Endodermal cell (in vitro differentiated cells): Measurements from ENCODE around the gene ALOX5. TPM values are rescaled to one million over a fixed set of nuclear protein-coding genes. Genes with fewer than 3 reads are reported as not detected.

Experiments used
- DNase-seq: peaks from one replicate; pipeline ENCODE4 v3.0.0-alpha.2; 2017
- H3K27ac ChIP-seq: 2 replicates; pipeline ENCODE4 v1.5.1; 2013; ENCODE audit warnings: mild to moderate bottlenecking, low read depth, low read length, moderate library complexity
- H3K27me3 ChIP-seq: 2 replicates; pipeline ENCODE4 v1.6.1; 2013; ENCODE audit warnings: mild to moderate bottlenecking, low read length, moderate library complexity; ENCODE audit not compliant: insufficient read depth, control insufficient read depth, poor library complexity, severe bottlenecking
- H3K36me3 ChIP-seq: 2 replicates; pipeline ENCODE4 v1.7.0; 2013; ENCODE audit warnings: mild to moderate bottlenecking, low read length, moderate library complexity; ENCODE audit not compliant: control insufficient read depth, insufficient read depth
- H3K4me1 ChIP-seq: one replicate; pipeline ENCODE4 v1.7.0; 2013; ENCODE audit warnings: low read length; ENCODE audit not compliant: control insufficient read depth, insufficient read depth
- H3K4me3 ChIP-seq: 2 replicates; pipeline ENCODE4 v1.5.1; 2013; ENCODE audit warnings: mild to moderate bottlenecking, low read length, moderate library complexity
- H3K9ac ChIP-seq: 2 replicates; pipeline ENCODE4 v1.6.1; 2013; ENCODE audit warnings: mild to moderate bottlenecking, low read length, moderate library complexity; ENCODE audit not compliant: poor library complexity, severe bottlenecking; ENCODE audit errors: extremely low read depth
- H3K9me3 ChIP-seq: 2 replicates; pipeline ENCODE4 v1.6.1; 2013; ENCODE audit warnings: mild to moderate bottlenecking, low read length, moderate library complexity; ENCODE audit not compliant: control insufficient read depth
- H3K27ac Mint-ChIP-seq: 2 replicates; pipeline ENCODE4 v1.8.0; 2020; ENCODE audit warnings: mixed read lengths
- H3K27me3 Mint-ChIP-seq: 2 replicates; pipeline ENCODE4 v1.8.0; 2021; ENCODE audit warnings: mild to moderate bottlenecking, mixed read lengths; ENCODE audit not compliant: insufficient read depth
- H3K36me3 Mint-ChIP-seq: 2 replicates; pipeline ENCODE4 v1.8.0; 2020; ENCODE audit warnings: low read depth, mixed read lengths
- H3K4me1 Mint-ChIP-seq: 2 replicates; pipeline ENCODE4 v1.8.0; 2020; ENCODE audit warnings: mixed read lengths
- H3K4me3 Mint-ChIP-seq: 2 replicates; pipeline ENCODE4 v1.8.0; 2020; ENCODE audit warnings: mild to moderate bottlenecking, moderate library complexity, mixed read lengths
- H3K9me3 Mint-ChIP-seq: 2 replicates; pipeline ENCODE4 v1.8.0; 2020; ENCODE audit warnings: mild to moderate bottlenecking, mixed read lengths
- CTCF ChIP-seq: fragments of 200-600 bp; sonication (generic); conservative IDR thresholded peaks from 2 replicates; pipeline ENCODE4 v1.5.0; 2021; ENCODE audit warnings: antibody characterized with exemption, mild to moderate bottlenecking
- WGBS, 2 experiments: methylation state at CpG; one replicate each; pipeline versions ENCODE4 v1.1.5 to v1.1.7; 2013; ENCODE audit warnings: missing lambda C conversion rate in 2 of 2, mixed read lengths in 1 of 2; ENCODE audit not compliant: insufficient coverage in 1 of 2, insufficient read length in 1 of 2; 5-methylcytosine and 5-hydroxymethylcytosine counted together
- total RNA-seq, 2 donors: library from RNA; stranded (reverse); fragmentation: NEBNext Ultra II Directional in 1 of 2; extraction: Animal tissue kit (Norgen Biotek cat#: 25700) in 1 of 2; gene quantifications; 2 replicates in 1 of 2; 3 replicates in 1 of 2; pipeline ENCODE4 v1.2.1, GENCODE V29; 2021

Gene ALOX5
- total RNA-seq, 2 donors from 2014 or later = 0.31 to 1.1 TPM

DNA sequence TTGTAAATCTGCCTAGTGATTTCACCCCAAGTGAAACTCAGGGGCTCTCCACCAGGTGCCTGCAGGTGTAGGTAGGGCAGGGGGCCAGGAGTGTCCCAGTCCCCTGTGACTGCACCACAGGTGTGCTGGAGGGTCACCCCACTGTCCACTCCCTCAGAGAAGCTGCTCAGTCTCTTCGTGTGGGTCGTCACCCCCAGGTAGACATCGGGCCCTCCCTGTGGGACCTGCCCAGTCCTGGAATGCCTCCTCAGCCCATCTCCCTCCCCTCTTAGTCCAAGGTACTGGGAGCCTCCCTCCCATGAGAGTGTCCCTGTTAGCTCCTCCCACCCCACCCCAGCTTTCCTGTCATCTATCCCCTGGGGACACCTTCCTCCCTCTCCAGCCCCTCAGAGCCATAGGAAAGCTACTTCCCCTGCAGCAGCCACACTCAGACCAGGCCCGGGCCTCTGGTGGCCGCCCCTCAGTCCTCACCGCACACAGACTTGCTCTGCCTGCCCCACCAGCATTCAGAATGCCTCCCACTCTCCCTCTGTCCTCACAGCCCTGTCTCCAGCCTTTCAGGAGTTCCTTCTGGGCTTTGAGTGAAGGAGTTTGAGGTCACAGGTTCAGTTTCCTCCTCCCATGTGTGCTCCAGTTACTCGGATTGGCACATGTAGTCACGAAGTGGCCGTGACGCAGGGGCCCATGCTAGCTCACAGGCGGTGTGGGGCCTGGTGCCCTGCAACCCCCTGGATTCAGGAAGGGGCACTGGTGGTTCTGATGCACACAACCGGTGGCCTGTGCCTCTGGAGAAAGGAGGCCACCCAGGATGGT is 5.1 kb downstream of the ALOX5 start:
- no peak overlapping the region for H3K9ac ChIP-seq
- H3K9me3 Mint-ChIP-seq = no peaks in the 10 kb centered on the region
- H3K4me3 Mint-ChIP-seq = no peak overlapping the region
- no peaks in the 10 kb centered on the region for H3K9me3 ChIP-seq
- DNase-seq = no peak
- H3K27me3 Mint-ChIP-seq = peaks cover 31% of the 10 kb centered on the region
- no peaks in the 10 kb centered on the region for H3K36me3 Mint-ChIP-seq
- H3K27ac Mint-ChIP-seq = no peak overlapping the region
- H3K4me1 ChIP-seq = no peaks in the 10 kb centered on the region
- no peaks in the 10 kb centered on the region for H3K36me3 ChIP-seq
- no peak overlapping the region for H3K4me3 ChIP-seq
- 94 to 98% methylated on average over 7 to 12 of the region's 12 CpGs for WGBS, 2 experiments
- peaks cover 10% of the 10 kb centered on the region for H3K4me1 Mint-ChIP-seq
- H3K27ac ChIP-seq = no peak overlapping the region
- TF ChIP-seq CTCF = no peak
- H3K27me3 ChIP-seq = peaks cover 35% of the 10 kb centered on the region

DNA sequence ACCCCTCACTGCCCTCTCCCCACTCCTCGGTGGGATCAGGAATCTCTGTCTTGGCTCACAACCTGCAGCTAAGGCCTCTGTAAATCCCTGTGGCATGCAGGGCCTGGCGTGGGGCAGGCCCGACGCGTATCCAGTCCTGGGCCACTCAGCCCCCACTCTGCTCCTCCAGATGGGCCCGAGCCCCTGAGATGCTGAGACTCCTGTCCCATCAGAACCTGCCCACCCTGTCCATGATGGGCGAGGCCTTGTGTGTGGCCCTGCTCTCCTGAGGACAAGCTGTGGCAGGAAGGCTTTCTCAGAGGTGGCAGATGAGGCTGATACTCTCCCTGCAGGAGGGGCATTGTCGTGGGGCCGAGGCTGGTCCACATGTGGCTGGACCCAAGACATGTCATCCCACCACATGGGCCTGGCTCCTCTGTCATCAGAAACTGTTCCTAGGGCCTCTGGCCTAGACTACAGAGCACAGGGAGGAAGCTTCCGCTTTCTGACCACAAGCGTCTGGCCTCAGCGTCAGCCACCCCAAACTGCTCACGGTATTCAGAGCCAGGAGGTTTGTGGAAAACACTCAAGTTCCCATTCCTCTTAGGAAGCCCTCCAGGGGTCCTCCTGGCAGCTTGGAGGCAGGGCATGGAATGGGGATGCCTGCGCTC is 6.0 kb downstream of the ALOX5 start:
- Mint-ChIP-seq H3K4me3 (no peak overlapping the region), H3K27me3 (peaks cover 22% of the 10 kb centered on the region), H3K9me3 (no peaks in the 10 kb centered on the region), H3K4me1 (peaks cover 10% of the 10 kb centered on the region), H3K36me3 (no peaks in the 10 kb centered on the region), H3K27ac (no peak overlapping the region)
- H3K9ac ChIP-seq = no peak overlapping the region
- 94 to 100% methylated on average over 1 to 14 of the region's 14 CpGs for WGBS, 2 experiments
- DNase-seq = no peak
- peaks cover 26% of the 10 kb centered on the region for H3K27me3 ChIP-seq
- H3K4me3 ChIP-seq = no peak overlapping the region
- no peak overlapping the region for H3K27ac ChIP-seq
- no peaks in the 10 kb centered on the region for H3K36me3 ChIP-seq
- no peaks in the 10 kb centered on the region for H3K9me3 ChIP-seq
- no peak for TF ChIP-seq CTCF
- H3K4me1 ChIP-seq = no peaks in the 10 kb centered on the region

DNA sequence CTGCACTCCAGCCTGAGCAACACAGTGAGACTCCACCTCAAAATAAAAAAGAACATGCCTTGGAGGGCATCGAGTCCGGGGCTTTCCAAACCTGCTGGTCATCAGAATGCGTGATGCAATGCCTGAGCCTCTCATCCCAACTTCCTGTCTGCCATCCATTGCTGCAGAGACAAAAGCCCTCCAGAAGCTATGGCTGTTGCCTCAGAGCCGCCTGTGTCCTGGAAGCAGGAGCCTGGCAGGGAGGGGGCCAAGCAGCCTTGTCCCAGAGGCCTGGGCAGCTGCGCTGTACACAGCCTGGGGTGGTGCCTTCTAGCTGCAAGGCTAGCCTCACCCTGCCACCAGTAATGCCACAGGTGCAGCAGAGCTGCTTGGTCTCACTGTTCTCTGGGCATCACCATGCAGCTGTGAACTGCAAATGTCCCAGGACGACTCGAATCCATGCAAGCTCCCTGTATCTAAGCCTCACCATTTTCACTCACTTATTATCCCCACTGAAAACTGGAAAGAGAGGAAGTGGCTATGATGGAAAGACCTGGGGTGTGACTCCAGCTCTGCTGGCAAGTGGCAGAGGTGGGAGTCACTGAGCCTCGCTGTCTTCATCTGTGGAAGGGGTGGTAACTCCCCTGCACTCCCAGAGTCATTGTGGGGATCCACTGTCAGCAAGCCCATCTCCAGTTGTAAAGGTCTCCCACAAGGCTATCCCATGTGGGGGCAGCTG is 7.0 kb downstream of the ALOX5 start:
- no peak overlapping the region for H3K4me3 ChIP-seq
- no peak overlapping the region for H3K9ac ChIP-seq
- H3K9me3 Mint-ChIP-seq = no peaks in the 10 kb centered on the region
- no peaks in the 10 kb centered on the region for H3K36me3 ChIP-seq
- peaks cover 8% of the 10 kb centered on the region for H3K4me1 Mint-ChIP-seq
- peaks cover 11% of the 10 kb centered on the region for H3K27me3 Mint-ChIP-seq
- H3K4me1 ChIP-seq = no peaks in the 10 kb centered on the region
- no peak for TF ChIP-seq CTCF
- no peak overlapping the region for H3K27ac Mint-ChIP-seq
- WGBS, 2 experiments = 85 to 90% methylated on average over 4 to 8 of the region's 8 CpGs
- H3K27ac ChIP-seq = no peak overlapping the region
- peaks cover 16% of the 10 kb centered on the region for H3K27me3 ChIP-seq
- no peaks in the 10 kb centered on the region for H3K36me3 Mint-ChIP-seq
- H3K4me3 Mint-ChIP-seq = no peak overlapping the region
- peak; percentile 28 for DNase-seq
- no peaks in the 10 kb centered on the region for H3K9me3 ChIP-seq
